Lung (tissue), 12 donors: ENCODE measurements around the gene SFXN5. TPM values are rescaled to one million over a fixed set of nuclear protein-coding genes. Genes with fewer than 3 reads are reported as not detected.

Experiments
- ATAC-seq: fragments of 200-7000 bp; cut with Tn5 transposase; one replicate; pipeline ENCODE4 v1.9.1; 2020; ENCODE audit warnings: moderate number of reproducible peaks; ENCODE audit not compliant: insufficient read depth, low FRiP score
- DNase-seq, 3 donors: peaks; one replicate each; pipeline ENCODE4 v3.0.0-alpha.2; 2013 to 2017
- H3K27ac ChIP-seq, 2 donors: one replicate each; pipeline ENCODE4 v1.5.1; 2013; ENCODE audit warnings: mild to moderate bottlenecking in 2 of 2, moderate library complexity in 2 of 2, control low read depth in 1 of 2, inconsistent platforms in 1 of 2, low read depth in 1 of 2, low read length in 1 of 2
- H3K27me3 ChIP-seq, 3 donors: one replicate each; pipeline ENCODE4 v1.5.1; 2013; ENCODE audit warnings: low read length in 2 of 3; ENCODE audit not compliant: control insufficient read depth in 3 of 3, insufficient read depth in 3 of 3
- H3K36me3 ChIP-seq, 4 donors: one replicate each; pipeline ENCODE4 v1.5.1; 2013; ENCODE audit warnings: low read length in 4 of 4, mild to moderate bottlenecking in 1 of 4, moderate library complexity in 1 of 4; ENCODE audit not compliant: control insufficient read depth in 4 of 4, insufficient read depth in 4 of 4
- H3K4me1 ChIP-seq, 5 donors: one replicate each; pipeline ENCODE4 v1.5.1; 2013; ENCODE audit warnings: low read length in 5 of 5, mild to moderate bottlenecking in 2 of 5, moderate library complexity in 1 of 5; ENCODE audit not compliant: control insufficient read depth in 5 of 5, insufficient read depth in 5 of 5
- H3K4me3 ChIP-seq: one replicate; pipeline ENCODE4 v1.5.1; 2013; ENCODE audit warnings: mild to moderate bottlenecking, control low read depth, moderate library complexity
- H3K9ac ChIP-seq, 2 donors: one replicate each; pipeline ENCODE4 v1.5.1; 2013; ENCODE audit warnings: low read length in 2 of 2, control low read depth in 1 of 2; ENCODE audit not compliant: insufficient read depth in 1 of 2
- H3K9me3 ChIP-seq, 4 donors: one replicate each; pipeline ENCODE4 v1.5.1; 2013; ENCODE audit warnings: low read length in 3 of 4, mild to moderate bottlenecking in 1 of 4, moderate library complexity in 1 of 4; ENCODE audit not compliant: control insufficient read depth in 4 of 4, insufficient read depth in 3 of 4
- WGBS, 2 donors: extraction: QIAGEN DNeasy Blood & Tissue Kit; methylation state at CpG; one replicate each; pipeline ENCODE4 v1.1.7; 2013; 5-methylcytosine and 5-hydroxymethylcytosine counted together
- polyA plus RNA-seq, 2 donors: library from polyadenylated mRNA; stranded (reverse); fragments of 200-250 nt; gene quantifications; one replicate each; pipeline ENCODE4 v1.2.1, GENCODE V29; 2013
- total RNA-seq, 2 donors: library from RNA; depleted of rRNA in 1 of 2; stranded (reverse); fragments of >200 nt in 1 of 2; gene quantifications; one replicate each; pipeline ENCODE4 v1.2.1, GENCODE V29; 2014 to 2021
- TF ChIP-seq, protein P1 (sequence below): IDR thresholded peaks from 2 replicates; pipeline ENCODE4 v1.5.1; 2012; ENCODE audit warnings: mild to moderate bottlenecking; ENCODE audit errors: control extremely low read depth, extremely low read depth
- donor health status: control.
- donor health status: control.
- donor health status: Bipolar disorder and iron deficiency.
- donor health status: healthy.
- donor health status: DM: yes; HTN: yes; CAD: no.

SFXN5 gene
- total and polyA plus RNA-seq, 4 donors: 8.3 to 15.6 (median 9.6) TPM

DNA sequence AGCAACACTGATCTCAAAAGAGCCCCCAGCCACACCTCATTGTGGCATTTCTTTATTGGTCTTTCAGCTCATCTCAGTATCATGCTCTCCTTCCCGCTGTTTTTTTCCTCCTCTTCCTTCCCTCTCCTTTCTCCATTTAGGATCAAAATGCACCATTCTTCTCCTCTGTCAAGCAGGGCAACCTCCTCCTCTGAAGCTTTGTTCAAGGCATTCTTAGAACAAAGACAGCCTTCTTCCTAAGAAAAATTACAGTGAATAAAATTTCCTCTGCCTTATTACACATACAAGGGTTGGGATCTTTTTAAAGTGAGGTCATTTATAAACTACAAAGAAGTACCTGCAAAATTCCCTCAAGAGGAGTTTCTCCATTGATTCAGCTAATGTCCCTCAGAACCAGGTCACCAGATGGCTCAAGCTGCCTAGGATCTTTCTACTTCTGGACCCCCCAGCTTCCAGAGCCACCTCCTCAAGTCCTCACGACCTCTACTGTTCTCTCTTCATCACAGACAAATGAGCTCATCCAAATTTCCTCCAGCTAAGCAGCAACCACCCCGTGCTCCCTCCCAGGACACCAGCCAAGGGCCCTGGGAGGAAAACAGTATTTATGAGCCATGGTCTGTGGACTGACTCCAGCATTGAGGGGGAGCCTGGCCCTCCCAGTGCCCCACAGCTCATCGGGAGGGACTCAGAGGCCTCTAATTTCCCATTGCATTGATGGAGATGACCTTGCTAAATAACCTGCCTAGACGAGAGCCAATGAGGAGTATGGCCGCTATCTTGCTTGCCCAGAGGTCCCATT is 18.0 kb downstream of the SFXN5 start:
- H3K9me3 ChIP-seq: peaks cover 0 to 4% (median 2%) of the 10 kb centered on the region in 4 donors
- ATAC-seq (no peak), DNase-seq (peak in 1 of 3 donors; percentile 32)
- no peak overlapping the region for H3K27ac ChIP-seq
- H3K27me3 ChIP-seq: no peaks in the 10 kb centered on the region
- no peak overlapping the region for H3K4me3 ChIP-seq
- TF ChIP-seq, protein P1, sequence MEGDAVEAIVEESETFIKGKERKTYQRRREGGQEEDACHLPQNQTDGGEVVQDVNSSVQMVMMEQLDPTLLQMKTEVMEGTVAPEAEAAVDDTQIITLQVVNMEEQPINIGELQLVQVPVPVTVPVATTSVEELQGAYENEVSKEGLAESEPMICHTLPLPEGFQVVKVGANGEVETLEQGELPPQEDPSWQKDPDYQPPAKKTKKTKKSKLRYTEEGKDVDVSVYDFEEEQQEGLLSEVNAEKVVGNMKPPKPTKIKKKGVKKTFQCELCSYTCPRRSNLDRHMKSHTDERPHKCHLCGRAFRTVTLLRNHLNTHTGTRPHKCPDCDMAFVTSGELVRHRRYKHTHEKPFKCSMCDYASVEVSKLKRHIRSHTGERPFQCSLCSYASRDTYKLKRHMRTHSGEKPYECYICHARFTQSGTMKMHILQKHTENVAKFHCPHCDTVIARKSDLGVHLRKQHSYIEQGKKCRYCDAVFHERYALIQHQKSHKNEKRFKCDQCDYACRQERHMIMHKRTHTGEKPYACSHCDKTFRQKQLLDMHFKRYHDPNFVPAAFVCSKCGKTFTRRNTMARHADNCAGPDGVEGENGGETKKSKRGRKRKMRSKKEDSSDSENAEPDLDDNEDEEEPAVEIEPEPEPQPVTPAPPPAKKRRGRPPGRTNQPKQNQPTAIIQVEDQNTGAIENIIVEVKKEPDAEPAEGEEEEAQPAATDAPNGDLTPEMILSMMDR: no peak
- peak overlapping the region in 1 of 2 donors; percentile 23 for H3K9ac ChIP-seq
- H3K4me1 ChIP-seq: peaks cover 0 to 5% (median 0%) of the 10 kb centered on the region in 5 donors
- peaks cover 0 to 13% (median 3%) of the 10 kb centered on the region in 4 donors for H3K36me3 ChIP-seq
- 81 to 88% methylated on average over 6 of the region's 6 CpGs for WGBS, 2 donors

DNA sequence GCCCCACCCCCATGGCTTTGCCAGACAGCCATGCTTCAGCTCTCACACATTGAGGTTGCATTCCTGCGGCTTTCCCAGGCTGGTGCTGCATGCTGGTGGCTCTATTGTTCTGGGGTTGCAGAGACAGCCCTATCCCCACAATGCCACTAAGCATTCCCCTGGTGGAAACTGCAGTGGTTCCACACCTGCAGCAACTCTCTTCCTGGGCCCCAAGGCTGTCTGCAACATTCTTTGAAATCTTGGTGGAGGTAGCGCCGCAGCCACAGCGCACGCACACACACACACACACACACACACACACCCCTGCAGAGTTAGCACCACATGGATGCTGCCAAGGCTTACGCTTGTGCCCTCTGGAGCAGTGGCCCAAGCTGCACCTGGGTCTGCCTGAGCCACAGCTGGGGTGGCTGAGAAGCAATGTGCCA is 21.4 kb downstream of the SFXN5 start:
- H3K27ac ChIP-seq: no peak overlapping the region
- H3K4me3 ChIP-seq: no peak overlapping the region
- TF ChIP-seq, protein P1: no peak
- H3K9me3 ChIP-seq: no peaks in the 10 kb centered on the region
- no peak for DNase-seq
- H3K27me3 ChIP-seq: no peaks in the 10 kb centered on the region
- H3K9ac ChIP-seq: no peak overlapping the region
- no peak for ATAC-seq
- H3K36me3 ChIP-seq: no peaks in the 10 kb centered on the region
- peaks cover 0 to 5% (median 0%) of the 10 kb centered on the region in 5 donors for H3K4me1 ChIP-seq
- 85 to 94% methylated on average over 6 of the region's 6 CpGs for WGBS, 2 donors

DNA sequence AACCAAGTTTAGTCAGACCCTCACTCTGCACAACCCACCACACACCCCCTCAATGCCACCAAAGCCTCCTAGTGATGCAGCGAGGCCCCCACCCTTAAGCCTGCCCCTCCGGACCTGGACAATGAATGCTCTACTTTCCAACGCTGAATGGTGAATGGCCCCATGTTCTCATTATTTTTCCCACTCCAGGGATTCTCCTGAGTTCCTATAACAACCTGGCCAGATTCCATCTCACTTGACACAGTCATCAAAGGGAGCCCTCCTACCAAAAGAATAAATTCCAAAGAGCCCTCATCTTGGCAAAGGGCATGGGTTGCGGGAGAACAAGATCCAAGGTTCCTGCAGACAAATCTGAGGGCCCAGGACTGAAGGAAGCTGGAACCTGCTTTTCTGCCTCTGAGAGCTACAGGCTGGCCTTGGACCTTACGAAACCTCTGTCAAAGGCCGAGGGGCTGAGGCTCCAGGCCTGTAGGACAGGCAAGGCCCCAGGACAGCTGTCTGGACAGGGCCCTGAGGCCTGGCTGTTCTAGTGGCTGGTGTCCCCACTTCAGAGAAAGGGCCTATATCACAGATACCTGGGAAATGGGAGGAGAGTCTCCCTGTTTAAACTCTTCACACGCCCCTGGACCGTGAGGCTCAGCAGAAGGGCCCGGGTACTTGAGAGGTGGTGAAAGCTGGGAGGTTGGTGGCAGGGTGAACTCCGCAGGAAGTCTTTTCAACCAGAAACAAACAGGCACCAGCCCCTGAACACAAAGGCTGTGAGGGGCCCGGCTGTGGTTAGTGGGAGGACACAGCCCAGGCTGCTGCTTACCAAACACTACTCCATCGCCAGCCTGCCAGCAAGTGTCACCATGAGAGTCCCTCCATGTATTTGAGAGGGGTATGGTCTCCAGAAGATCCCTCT is 27.3 kb downstream of the SFXN5 start:
- DNase-seq: peak in 2 of 3 donors; percentile 32 to 36
- ATAC-seq: no peak
- no peaks in the 10 kb centered on the region for H3K27me3 ChIP-seq
- no peaks in the 10 kb centered on the region for H3K9me3 ChIP-seq
- no peak overlapping the region for H3K27ac ChIP-seq
- no peak overlapping the region for H3K9ac ChIP-seq
- WGBS, 2 donors: 70 to 73% methylated on average over 12 of the region's 12 CpGs
- H3K4me1 ChIP-seq: no peaks in the 10 kb centered on the region
- TF ChIP-seq, protein P1: no peak
- H3K36me3 ChIP-seq: no peaks in the 10 kb centered on the region
- no peak overlapping the region for H3K4me3 ChIP-seq
